GM18909 (cell line): ENCODE data around the gene UBE2M.
A peak's percentile ranks its signal among the peaks of the same experiment; 100 is the strongest.
"Not testable (repeated sequence)": the region's sequence is repeated elsewhere in the genome, so short reads cannot be mapped to it uniquely, and the experiment has no call there.

Source experiments
- ATAC-seq: cut with Tn5 transposase; IDR thresholded peaks from one replicate; pipeline ENCODE4 v1.9.1; 2021; ENCODE audit warnings: mild to moderate bottlenecking; ENCODE audit not compliant: unreplicated experiment, poor library complexity

UBE2M gene

DNA sequence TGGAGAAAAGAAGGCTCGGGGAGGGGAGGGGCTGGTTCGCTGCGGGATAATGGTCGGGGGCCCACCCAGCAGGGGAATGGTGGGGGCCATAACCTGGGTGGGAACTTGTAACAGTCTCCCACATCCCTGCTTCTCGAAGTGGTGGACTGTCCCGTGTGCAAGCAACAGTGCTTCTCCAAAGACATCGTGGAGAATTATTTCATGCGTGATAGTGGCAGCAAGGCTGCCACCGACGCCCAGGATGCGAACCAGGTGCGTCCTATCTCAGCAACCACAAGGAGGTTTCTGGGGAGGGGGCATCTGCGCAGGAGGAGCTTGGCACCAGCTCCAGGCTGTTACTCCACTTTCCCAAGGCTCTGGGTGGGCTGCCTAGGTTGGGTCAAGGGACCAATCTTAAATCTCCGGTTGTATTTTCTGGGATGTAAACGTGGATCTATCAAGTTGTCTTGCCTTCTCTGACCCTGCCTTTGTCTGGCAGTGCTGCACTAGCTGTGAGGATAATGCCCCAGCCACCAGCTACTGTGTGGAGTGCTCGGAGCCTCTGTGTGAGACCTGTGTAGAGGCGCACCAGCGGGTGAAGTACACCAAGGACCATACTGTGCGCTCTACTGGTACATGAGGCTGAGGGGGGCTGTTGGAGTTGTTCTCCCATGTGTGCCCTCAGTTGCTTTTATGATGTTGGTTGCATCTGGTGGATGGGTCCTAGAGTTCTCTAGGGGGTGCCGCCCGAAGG, 13.0 kb downstream of the UBE2M start:
- ATAC-seq: no peak

DNA sequence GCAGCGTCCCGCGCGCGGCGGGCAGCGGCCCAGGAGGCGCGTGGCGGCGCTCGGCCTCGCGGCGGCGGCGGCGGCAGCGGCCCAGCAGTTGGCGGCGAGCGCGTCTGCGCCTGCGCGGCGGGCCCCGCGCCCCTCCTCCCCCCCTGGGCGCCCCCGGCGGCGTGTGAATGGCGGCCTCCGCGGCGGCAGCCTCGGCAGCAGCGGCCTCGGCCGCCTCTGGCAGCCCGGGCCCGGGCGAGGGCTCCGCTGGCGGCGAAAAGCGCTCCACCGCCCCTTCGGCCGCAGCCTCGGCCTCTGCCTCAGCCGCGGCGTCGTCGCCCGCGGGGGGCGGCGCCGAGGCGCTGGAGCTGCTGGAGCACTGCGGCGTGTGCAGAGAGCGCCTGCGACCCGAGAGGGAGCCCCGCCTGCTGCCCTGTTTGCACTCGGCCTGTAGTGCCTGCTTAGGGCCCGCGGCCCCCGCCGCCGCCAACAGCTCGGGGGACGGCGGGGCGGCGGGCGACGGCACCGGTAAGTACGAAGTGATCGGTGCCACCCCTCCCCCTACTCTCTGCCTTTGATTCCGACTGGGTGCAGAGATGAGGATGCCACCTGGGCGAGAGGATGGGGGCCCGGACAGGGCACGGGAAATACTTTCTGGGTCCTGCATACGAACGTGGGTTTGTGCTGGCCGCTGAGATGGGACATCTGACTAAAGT, 13.7 kb downstream of the UBE2M start:
- ATAC-seq: peak; percentile 60

DNA sequence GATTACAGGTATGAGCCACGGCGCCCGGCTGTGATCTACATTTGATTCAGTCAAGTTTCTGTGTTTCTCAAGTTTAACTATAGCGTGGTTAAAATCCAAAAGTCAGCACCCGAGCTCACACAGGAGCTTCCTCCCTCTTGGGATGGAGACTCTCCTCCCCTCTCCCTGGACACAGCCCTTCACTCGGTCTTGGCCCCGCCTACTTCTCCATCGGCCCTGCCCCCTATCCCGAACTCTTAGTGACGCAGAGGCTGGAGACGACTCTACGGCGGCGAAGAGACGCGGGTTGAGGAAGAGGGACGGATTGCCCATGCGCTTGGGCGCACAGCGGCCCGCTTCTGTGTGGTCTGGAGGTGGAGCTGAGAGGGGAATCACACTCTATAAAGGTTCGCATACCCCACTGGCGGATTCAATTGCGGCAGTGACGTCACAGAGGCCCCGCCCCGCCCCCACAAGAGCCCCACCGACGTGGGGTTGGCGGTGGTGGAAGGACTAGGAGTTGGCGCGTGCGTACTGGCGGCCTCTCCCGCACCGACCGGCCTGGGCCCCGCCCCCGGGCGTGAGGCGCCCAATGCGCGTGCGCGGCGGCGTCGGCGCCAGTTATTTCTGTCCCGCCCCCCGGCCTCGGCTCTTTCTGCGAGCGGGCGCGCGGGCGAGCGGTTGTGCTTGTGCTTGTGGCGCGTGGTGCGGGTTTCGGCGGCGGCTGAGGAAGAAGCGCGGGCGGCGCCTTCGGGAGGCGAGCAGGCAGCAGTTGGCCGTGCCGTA, 14.4 kb downstream of the UBE2M start, which contains the start of gene TRIM28:
Gene TRIM28, plus strand, starts transcription at position 239 of the 765 bp plus-strand sequence. CDS start 694 bp downstream, outside the sequence.
- ATAC-seq: peak; percentile 78

DNA sequence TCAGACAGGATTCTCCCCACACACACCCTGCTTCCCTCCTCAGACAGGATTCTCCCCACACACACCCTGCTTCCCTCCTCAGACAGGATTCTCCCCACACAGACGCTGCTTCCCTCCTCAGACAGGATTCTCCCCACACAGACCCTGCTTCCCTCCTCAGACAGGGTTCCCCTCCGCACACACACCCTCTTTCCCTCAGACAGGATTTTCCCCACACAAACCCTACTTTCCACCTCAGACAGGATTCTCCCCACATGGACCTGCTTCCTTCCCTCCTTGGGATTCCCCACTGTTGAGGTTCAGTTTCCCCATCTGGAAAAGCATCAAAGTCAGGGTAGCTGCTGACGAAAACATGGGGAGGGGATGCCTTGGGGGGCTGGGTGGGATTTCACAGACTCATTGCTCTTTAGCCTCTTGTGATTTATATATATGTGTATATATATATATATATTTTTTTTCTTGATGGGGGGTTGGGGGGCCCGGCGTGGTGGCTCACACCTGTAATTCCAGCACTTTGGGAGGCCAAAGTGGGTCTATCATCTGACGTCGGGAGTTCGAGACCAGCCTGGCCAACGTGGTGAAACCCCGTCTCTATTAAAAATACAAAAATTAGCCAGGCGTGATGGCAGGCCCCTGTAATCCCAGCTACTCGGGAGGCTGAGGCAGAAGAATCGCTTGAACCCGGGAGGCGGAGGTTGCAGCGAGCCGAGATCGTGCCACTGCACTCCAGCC, 15.6 kb downstream of the UBE2M start:
- ATAC-seq: not testable (repeated sequence)

DNA sequence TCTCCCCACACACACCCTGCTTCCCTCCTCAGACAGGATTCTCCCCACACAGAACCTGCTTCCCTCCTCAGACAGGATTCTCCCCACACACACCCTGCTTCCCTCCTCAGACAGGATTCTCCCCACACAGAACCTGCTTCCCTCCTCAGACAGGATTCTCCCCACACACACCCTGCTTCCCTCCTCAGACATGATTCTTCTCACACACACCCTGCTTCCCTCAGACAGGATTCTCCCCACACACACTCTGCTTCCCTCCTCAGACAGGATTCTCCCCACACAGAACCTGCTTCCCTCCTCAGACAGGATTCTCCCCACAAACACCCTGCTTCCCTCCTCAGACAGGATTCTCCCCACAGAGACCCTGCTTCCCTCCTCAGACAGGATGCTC, 19.2 kb downstream of the UBE2M start:
- ATAC-seq: not testable (repeated sequence)

DNA sequence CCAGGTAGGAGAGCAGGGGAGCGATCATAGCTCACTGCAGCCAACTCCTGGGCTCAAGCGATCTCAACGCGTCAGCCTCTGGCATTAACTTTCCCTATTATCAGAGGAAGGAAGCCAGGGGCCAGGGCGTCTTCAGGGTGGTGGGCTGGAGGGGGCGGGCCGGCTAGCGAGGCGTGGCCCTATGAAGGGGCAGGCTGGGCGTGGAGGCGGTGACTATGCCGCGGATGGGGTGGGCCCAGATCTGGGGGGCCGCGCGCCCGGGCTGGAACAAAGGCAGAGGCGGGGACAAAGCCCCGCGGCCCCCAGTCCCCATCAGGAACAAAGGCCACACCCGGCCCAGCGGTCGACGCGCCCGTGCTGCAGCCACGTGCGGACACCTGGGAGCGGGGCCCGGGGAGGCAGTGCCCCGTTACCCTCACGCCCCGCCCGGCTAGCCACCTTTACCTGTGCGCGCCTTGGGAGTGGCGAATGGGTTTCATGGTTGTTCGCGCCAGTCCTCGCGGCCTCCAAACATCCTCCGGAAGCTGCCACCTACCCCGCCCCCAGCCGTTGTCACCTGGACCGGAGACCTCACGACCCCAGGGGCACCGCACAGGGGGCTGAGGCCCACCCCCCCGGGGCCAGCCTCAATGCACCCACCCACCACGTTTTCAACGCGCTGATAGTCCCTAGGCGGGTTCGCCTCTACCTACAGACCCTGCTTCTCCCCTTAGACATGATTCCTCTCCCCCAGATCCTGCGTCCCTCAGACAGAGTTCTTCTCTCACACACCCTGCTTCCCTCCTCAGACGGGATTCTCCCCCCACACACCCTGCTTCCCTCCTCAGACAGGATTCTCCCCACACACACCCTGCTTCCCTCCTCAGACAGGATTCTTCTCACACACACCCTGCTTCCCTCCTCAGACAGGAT, 19.9 kb downstream of the UBE2M start:
- ATAC-seq: no peak

DNA sequence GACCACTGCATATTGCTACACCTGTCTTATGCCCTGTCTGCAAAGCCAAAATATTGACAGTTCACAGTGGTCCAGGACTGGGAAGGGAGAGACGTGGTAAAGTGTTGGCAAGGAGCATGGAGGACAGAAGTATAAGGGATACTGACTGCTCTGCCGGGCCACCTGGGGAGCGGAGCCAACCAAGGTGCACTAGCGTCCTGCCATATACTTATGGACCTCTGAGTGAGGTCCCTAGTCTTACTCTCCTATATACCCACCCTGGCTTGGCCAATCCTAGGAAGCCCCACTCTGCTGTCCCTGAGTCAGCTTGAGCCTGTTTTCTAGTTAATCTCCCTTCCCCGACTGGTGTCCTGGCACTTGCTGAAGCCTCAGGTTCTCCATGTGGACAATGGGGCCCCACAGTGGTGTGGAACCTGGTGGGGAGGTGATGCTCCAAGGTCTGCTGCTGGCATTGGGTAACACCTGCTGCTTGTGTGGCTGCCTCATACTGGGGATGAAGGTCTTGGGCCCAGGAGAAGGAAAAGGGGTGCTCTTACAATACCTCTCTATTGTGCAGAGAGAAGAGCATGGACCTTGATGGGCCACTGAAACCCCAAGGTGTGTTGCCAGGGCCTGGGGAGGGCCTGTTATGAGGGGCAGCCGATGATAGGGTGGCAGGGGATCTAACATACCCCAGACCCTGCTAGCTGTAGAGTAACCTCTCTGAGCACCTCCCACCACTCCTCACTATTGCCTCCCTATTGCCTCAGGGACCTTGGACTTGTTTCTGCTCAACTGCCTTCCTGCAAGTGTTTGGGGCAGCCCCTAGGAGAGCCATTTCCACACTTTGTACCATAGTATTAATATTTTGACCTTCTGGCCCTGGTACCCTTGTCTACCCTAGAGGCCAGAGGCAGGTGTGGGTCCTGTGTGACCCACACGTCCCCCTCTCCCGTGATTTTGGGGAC, 21.3 kb downstream of the UBE2M start:
- no peak for ATAC-seq

DNA sequence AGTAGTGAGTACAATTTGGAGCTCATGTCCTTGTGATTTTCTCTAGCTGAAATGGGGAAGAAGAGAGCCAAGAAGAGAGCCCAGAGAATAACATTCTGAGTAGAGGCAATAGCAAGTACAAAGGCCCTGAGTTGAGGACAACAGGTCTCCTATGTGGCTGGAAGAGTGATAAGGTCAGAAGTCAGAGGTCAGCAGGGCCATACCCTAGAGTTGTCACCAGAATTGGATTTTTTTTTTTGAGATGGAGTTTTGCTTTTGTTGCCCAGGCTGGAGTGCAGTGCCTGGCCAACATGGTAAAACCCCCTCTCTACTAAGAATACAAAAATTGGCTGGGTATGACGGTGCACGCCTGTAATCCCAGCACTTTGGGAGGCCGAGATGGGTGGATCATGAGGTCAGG, 22.6 kb downstream of the UBE2M start:
- ATAC-seq: no peak

DNA sequence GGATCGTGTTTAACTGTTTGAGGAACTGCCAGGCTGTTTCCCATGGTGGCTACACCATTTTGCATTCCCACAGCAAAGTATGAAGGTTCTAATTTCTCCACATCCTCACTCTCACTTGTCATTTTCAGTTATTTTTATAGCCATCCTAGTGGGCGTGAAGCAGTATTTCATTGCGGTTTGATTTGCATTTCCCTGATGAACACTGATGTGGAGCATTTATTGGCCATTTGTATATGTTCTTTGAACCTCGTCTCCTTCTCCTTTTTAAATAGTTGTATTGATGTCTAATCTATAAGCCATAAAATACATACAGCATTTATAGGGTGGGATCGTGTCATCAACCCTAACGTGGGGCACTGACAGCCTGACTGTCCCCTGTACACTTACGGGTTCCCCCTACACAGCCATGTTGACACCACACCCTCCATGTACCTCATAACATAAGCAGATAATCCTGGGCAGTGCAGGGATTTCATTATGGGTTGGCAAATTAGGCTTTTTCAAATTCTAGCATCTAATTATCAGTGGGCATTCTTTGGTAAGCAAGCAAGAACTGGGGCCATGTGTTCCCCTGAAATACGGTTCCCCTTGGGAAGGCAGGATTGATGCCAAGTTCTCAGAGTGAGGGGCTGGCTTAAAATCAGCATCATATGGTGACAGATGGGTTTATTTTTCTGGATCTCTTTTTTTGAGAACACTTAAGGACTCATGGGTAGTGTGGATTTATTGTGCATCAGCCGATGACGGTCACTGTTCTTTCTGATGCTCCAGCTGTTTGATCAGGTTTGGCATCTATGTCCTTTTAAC, 27.2 kb downstream of the UBE2M start:
- ATAC-seq: no peak

DNA sequence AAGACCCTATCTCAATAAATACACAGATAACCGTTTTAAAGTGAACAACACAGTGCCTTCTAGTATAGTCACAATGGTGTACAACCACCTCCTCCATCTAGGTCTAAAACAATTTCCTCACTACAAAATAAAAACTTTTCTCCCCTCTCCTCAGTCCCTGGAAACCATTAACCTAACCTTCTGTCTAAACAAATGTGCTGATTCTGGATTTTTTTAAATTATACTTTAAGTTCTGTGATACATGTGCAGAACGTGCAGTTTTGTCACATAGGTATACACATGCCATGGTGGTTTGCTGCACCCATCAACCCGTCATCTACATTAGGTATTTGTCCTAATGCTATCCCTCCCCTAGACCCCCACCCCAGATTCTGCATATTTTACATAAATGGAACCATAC, 29.0 kb downstream of the UBE2M start:
- no peak for ATAC-seq

DNA sequence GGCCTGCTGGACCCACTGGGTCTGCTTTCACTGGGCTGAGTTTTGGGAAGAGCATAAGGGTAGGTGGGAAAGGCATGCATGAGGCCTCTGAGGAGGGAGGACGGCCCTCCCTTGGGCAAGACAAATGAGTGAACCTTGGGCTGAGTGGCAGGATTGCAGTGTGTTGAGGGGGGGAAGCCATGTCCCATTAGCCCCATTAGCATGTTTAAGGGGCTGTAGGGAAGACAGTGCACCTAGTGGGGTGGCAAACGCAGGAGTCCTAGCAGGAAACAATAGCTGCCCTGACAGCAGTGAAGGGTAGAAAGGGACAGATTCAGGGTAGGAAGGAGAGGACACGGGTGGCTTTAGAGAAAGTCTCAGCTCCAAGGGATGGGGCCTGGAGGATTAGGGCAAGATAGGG, 35.7 kb downstream of the UBE2M start:
- ATAC-seq: no peak

DNA sequence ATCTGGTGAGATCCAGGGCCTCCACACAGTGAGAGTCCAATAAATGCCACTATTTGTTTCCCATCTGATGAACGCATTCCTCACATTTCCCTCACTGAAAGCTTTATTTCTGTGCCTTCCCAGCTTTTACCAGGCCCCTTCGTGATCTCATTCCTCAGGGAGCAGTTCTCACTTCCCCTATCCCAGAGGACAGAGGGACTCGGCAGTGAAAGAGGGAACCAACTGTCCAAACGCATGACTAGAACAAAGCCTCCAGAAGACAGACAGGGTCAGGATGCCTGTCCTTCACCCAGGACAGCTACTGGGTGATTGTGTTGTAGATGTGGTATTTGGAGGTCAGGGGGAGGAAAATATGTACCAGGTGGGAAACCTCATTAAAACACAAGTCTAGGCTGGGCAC, 36.8 kb downstream of the UBE2M start:
- no peak for ATAC-seq

DNA sequence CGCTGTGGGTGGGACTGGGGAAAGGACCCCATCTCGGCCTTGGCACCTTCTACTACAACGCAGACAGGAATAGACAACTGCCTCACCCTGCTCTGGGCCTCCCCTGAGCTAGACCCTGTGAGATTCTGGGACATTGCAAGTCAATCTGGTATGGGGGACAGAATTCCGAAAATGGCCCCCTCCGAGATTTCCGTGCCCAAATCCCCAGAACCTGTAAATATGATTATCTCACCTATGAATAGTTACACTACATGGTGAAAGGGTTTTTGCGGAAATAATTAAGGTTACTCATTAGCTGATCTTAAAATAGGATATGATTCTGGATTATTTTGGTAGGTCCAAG, 38.2 kb downstream of the UBE2M start:
- ATAC-seq: no peak

DNA sequence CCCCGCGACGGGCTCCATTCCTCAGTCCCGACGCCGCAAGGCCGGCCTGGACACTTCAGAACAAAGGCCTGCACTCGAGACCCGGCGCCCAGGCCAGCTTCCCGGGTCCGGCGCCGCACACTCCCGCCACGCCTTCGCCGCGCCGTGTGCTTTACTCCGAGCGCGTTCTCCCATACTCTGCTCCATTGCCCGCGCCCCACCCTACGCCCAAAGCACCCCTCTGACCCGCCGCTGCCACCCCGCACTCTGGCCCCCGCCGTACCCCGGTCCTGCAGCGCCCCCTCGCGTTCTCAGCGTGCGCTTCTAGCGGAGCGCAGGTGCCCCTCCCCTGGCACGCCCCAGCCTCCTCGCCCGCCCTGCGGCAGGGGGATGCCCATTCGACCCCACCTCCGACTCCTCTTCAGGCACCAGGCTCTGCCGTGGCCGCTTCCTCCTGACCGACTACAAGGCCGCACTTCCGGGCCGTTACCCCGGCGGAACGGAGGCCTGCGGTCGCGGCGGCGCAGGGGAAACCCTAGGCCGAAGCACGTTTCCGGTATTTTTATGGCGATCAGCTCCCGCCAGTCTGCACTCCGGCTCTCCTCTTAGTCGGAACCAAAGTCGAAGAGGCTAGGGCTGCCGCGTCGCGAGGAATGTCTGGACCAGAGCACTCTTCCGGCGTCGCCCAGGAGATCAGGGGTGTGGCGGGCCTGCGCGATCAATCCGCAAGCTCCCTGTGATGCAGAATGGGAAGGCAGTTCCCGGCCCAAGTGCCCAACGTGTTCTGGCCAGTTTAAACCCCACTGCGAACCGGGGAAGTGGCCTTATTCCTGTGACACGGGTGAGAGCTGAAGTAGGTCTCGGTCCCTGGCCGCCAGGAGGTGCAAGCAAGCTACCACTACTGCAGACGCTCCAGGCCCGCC, 38.8 kb downstream of the UBE2M start, which contains the start of gene ZBTB45:
Gene ZBTB45, minus strand, starts transcription at position 456 of the 902 bp plus-strand sequence. CDS start 2,137 bp downstream, outside the sequence.
- peak; percentile 83 for ATAC-seq

DNA sequence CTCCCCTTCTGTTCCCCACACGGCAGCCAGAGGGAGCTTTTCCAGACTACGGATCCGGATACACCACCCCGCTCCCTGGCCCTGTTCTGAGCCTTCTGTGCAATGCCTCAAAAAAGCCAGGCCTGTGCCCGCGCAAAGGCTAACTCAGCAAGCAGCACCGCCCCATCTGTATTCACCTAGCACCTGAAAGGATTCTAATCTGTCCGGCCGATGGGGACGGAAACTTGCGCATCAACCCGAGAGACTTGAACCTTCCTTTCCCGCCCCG, 39.4 kb downstream of the UBE2M start:
- peak; percentile 2 for ATAC-seq

DNA sequence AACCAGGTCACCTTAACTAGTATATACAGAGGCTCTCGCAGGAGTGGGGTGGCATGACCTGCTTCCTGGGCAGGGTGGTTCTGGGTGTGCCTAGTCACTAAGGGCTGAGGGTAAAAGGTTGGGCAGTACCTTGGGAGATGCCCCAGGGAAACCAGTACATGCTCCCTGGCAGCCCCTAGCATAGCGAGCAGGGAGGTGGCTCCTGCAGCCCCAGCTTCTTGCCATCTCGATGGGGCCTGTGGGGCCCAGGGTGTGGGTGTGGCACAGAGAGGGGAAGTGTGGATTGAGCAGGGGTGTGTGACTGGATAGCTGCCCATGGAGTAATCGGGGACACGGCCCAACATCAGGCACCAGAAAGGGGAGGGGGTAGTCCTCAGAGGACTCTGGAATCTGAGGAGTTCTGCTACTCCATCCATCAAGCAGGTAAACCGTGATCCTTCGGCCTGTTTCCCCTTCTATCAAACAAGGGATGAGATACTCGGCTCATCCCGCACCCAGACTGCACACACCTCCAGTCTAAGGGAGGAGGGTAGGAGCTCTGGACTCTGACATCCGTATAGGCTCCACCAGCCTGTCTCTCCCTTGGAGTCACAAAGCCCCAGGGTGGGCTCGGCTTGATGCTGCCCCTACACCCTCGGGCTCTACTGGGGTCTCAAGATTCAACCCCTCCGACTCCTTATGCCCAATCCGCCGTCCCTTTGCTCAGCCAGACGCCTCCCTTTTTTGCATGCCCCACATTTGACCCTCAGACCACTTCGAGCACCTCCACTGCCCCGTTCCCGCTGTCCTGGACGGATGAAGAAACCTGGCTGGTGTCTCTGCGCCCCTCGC, 39.9 kb downstream of the UBE2M start:
- ATAC-seq: no peak
